Heart left ventricle (tissue), 13 donors: Measurements from ENCODE around the gene ZIM2.

Experiments
- POLR2A ChIP-seq, 2 donors: fragments of 450-650 bp; IDR thresholded peaks; one replicate each; pipeline ENCODE4 v1.6.1; 2017; ENCODE audit warnings: antibody characterized with exemption in 2 of 2, mild to moderate bottlenecking in 2 of 2, moderate library complexity in 2 of 2
- TF ChIP-seq, protein P1 (sequence below), 12 donors: fragments of 200-600 bp; sonication (generic) in 4 of 12; IDR thresholded peaks; one replicate each; pipeline versions ENCODE4 v1.5.0 to v1.8.0; 2018 to 2022; ENCODE audit warnings: antibody characterized with exemption in 12 of 12, mild to moderate bottlenecking in 5 of 12
- donor health status: ischemic (EF 13 %, LVEDD 7.1; RV severe dilation, severe dysfunction).
- donor health status: DM: no; HTN: yes; CAD: no.
- donor health status: DM: no; HTN: no; CAD: no.
- donor health status: ischemic (EF 25% LVEDD 6.9; RV normal size, moderate dysfunction).
- donor health status: ischemic (EF 25% LVEDD 5.7; RV mildly dilated, moderate dysfunction).
- donor health status: ischemic (EF 35%, LVEDD 5.7; RV mildly dilated, moderate dysfunction).
- donor health status: nonischemic (EF 11% LVEDD 7.7; RV severe dilation, severe dysfunction).
- donor health status: DM: yes; HTN: yes; CAD: no.
- donor health status: PGD.
- donor health status: ischemic (EF 29% LVEDD 5.4; RV normal size, mild dysfunction).
- donor health status: nonischemic (EF 23%, LVEDD 6.1; RV moderate dilation, normal function).

DNA sequence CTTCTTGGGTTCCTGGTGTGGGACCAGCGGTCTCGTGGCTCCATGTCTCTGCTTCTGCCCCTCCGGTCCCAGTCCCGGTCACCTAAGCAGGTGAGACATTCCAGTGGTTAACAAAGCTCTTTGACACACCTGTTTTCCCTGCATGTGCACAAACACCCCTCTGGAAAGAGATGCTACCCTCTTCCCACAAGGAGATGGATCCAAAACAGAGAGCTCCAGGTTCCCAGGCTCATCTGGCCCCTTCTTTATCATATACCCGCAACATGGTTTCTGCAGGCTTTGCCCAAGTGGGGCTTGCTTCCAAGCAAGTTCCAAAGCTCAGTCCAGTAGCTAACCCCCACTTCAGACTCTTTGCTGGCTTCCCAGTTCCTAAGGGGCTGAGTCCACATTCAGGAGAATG, 17.8 kb downstream of the ZIM2 start:
- TF ChIP-seq, protein P1, sequence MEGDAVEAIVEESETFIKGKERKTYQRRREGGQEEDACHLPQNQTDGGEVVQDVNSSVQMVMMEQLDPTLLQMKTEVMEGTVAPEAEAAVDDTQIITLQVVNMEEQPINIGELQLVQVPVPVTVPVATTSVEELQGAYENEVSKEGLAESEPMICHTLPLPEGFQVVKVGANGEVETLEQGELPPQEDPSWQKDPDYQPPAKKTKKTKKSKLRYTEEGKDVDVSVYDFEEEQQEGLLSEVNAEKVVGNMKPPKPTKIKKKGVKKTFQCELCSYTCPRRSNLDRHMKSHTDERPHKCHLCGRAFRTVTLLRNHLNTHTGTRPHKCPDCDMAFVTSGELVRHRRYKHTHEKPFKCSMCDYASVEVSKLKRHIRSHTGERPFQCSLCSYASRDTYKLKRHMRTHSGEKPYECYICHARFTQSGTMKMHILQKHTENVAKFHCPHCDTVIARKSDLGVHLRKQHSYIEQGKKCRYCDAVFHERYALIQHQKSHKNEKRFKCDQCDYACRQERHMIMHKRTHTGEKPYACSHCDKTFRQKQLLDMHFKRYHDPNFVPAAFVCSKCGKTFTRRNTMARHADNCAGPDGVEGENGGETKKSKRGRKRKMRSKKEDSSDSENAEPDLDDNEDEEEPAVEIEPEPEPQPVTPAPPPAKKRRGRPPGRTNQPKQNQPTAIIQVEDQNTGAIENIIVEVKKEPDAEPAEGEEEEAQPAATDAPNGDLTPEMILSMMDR (IDR thresholded peaks at IDR 0.05): no peak
- TF ChIP-seq POLR2A (IDR thresholded peaks at IDR 0.05): no peak
